DND-41 (cell line): ENCODE data around the gene C14orf119.

Source experiments
- EZH2 ChIP-seq: IDR thresholded peaks from 3 replicates; pipeline ENCODE4 v1.6.1; 2012; ENCODE audit warnings: borderline replicate concordance, low read depth, mild to moderate bottlenecking, moderate library complexity, low read length, inconsistent platforms; ENCODE audit not compliant: severe bottlenecking
- TF ChIP-seq, protein P1 (sequence below): IDR thresholded peaks from 2 replicates; pipeline ENCODE4 v1.5.1; 2012; ENCODE audit warnings: borderline replicate concordance, low read length, moderate library complexity, mild to moderate bottlenecking; ENCODE audit not compliant: poor library complexity, severe bottlenecking; ENCODE audit errors: extremely low read depth

DNA sequence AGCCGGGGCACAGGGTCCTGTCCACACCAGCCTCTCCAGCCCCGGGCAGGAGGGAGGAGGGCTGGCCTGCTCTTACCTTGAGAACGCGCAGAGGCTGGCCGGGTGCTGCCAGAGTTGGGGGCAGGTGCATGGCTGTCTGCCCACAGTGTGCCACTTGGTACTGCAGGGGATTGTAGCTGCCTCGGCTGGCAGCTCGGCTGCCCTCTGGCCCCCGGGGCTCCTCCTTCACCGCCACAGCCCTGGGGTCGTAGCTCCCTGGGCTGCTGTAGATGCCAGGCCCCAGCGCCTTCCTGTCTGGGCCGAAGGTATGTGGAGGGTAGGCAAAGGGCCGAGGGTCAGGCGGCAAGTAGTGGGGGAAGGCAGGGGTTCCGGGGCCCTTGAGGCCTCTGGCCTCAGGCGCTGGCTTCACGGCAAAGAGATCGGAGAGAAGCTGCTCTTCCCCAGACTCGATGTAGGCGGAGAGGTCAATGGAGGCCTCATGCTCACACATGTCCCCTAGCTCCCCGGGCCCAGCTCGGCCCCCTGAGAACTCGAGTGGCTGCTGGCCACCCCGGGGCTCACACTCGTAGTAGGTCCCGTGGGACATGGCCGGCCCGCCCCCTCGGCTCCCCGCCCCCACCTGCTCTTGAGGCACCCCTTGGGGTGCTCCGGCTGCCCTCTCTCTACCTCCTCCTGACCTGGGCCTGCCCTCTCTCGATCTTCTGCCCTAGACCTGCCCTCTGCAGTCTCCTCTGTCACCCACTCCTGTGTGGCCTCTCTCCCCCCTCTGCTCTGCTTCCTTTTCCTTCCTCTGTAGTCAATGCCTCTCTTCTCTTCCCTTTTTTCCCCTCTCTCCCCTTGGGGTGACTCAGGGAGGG lies 23.4 kb downstream of the C14orf119 start, which contains the start of gene CEBPE:
- TF ChIP-seq, protein P1, sequence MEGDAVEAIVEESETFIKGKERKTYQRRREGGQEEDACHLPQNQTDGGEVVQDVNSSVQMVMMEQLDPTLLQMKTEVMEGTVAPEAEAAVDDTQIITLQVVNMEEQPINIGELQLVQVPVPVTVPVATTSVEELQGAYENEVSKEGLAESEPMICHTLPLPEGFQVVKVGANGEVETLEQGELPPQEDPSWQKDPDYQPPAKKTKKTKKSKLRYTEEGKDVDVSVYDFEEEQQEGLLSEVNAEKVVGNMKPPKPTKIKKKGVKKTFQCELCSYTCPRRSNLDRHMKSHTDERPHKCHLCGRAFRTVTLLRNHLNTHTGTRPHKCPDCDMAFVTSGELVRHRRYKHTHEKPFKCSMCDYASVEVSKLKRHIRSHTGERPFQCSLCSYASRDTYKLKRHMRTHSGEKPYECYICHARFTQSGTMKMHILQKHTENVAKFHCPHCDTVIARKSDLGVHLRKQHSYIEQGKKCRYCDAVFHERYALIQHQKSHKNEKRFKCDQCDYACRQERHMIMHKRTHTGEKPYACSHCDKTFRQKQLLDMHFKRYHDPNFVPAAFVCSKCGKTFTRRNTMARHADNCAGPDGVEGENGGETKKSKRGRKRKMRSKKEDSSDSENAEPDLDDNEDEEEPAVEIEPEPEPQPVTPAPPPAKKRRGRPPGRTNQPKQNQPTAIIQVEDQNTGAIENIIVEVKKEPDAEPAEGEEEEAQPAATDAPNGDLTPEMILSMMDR, result no peak
- no peak for TF ChIP-seq EZH2
